C4-2B (cell line): ENCODE measurements around the gene GIMD1.

ENCODE experiments used
- ZFX ChIP-seq: fragments of 450-650 bp; IDR thresholded peaks from 2 replicates; pipeline ENCODE4 v1.6.1; 2017
- TF ChIP-seq, protein P1 (sequence below): fragments of 450-650 bp; conservative IDR thresholded peaks from 2 replicates; pipeline ENCODE4 v1.5.1; 2017; ENCODE audit warnings: mild to moderate bottlenecking

DNA sequence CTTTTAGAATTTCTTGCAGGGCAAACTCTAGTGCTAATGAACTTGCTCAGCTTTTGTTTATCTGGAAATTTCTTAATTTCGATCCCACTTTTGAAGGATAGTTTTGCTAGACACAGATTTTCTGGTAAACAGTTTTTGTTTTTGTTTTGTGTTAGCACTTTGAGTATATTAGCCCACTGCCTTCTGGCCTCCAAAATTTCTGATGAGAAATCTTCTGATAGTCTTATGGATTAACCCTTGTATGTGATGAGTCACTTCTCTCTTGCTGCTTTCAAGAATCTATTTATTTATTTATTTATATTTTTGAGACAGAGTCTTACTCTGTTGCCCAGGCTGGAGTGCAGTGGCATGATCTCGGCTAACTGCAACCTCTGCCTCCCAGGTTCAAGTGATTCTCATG, 27.0 kb upstream of the GIMD1 start:
- TF ChIP-seq, protein P1, sequence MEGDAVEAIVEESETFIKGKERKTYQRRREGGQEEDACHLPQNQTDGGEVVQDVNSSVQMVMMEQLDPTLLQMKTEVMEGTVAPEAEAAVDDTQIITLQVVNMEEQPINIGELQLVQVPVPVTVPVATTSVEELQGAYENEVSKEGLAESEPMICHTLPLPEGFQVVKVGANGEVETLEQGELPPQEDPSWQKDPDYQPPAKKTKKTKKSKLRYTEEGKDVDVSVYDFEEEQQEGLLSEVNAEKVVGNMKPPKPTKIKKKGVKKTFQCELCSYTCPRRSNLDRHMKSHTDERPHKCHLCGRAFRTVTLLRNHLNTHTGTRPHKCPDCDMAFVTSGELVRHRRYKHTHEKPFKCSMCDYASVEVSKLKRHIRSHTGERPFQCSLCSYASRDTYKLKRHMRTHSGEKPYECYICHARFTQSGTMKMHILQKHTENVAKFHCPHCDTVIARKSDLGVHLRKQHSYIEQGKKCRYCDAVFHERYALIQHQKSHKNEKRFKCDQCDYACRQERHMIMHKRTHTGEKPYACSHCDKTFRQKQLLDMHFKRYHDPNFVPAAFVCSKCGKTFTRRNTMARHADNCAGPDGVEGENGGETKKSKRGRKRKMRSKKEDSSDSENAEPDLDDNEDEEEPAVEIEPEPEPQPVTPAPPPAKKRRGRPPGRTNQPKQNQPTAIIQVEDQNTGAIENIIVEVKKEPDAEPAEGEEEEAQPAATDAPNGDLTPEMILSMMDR = no peak
- no peak for TF ChIP-seq ZFX
